GM19397 (cell line): ENCODE data around the gene ITPRIP.
A peak's percentile ranks its signal among the peaks of the same experiment; 100 is the strongest.

Experiments
- ATAC-seq: cut with Tn5 transposase; IDR thresholded peaks from one replicate; pipeline ENCODE4 v1.9.1; 2021; ENCODE audit warnings: mild to moderate bottlenecking, moderate library complexity; ENCODE audit not compliant: unreplicated experiment

Gene ITPRIP, protein sequence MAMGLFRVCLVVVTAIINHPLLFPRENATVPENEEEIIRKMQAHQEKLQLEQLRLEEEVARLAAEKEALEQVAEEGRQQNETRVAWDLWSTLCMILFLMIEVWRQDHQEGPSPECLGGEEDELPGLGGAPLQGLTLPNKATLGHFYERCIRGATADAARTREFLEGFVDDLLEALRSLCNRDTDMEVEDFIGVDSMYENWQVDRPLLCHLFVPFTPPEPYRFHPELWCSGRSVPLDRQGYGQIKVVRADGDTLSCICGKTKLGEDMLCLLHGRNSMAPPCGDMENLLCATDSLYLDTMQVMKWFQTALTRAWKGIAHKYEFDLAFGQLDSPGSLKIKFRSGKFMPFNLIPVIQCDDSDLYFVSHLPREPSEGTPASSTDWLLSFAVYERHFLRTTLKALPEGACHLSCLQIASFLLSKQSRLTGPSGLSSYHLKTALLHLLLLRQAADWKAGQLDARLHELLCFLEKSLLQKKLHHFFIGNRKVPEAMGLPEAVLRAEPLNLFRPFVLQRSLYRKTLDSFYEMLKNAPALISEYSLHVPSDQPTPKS

DNA sequence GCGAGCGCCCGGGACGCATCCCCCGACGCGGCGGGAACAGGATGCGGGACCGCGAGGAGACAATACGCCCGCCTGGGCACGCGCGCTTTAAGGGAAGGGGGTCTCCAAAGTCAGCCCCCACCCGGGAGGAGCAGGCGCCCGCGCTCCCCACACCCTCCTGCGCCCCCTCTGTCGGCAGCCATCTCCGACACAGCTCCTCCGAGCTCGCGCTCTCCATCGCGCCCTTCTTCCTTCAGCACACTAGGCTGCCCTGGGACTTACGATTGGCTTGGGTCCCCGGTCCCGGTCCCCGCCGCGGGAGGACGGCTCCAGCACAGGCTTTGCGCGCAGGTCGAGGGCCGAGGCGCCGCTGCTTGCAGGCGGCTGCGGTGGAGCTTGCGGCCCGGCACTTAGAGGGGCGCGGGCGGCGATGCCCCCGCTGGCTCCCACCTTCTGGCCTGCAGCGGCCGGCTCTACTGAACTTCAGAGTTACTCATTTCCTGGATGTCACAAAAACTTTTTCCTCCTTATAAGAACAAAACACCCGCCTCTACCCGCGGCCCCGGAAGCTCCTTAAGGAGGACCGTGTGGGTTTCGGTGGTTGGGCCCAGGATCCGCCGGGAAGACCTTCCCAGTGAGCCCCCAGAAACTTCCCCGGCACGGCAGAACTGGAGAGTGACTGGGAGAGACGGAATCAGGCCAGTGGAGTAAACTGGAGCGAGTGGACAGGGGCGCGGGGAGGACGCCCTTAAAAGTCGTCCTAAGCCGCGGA is at the start of gene ITPRIP:
TSS of gene ITPRIP (minus strand) at position 481 of the 751 bp plus-strand sequence. CDS start 22,414 bp downstream, outside the sequence.
- ATAC-seq, result peak; percentile 69

DNA sequence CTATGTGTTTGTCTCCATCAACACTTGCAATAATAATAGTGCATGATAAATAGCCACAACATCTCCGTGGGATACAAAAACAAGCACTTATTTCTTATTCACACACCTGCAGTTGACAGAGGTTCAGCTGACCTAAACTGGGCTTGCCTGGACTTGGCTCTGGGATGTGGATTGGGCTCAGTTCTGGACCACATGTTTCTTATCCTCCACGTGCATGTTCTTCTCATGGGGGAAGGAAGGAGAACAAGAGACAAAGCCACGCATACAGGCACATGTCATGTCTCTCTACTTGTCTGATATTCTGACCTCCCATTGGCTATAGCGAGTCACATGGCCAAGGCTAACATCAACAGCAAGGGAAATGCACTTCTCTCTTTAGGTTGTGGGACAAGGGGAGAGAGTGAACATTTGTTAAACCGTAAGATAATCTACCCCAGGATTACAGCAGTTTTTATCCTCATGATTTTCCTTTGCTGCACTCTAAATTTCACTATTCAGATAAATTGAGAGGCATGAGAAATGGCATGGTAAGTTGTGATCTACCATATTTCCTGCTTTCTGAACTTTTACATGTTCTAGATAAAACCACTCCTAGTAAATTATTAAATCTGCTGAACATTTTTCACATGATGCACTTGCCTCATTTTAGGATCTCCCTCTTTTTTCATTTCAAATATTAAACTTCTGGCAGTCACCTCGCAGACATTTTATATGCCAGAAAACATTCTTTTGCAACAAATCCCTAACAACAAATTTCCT is 49.0 kb upstream of the ITPRIP start:
- ATAC-seq, result no peak

DNA sequence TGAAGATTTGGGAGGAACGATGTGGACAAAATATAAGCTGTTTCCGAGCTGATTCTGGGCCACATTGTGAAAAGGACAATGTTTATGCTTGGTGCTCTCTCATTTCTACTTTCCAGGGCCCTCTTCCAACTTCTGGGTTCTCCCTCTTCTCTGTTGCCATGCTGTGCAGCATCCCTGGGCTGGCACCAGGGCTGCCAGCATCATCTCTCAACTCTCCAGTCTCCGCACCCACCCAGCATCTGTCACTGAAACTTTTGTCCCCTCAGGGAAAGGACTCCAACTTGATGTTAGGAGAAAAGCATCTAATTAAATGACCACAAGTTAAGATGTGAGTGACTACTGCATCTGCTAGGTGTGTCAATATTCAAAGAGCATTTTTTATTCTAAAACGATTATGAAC is 42.1 kb upstream of the ITPRIP start:
- ATAC-seq, result no peak

DNA sequence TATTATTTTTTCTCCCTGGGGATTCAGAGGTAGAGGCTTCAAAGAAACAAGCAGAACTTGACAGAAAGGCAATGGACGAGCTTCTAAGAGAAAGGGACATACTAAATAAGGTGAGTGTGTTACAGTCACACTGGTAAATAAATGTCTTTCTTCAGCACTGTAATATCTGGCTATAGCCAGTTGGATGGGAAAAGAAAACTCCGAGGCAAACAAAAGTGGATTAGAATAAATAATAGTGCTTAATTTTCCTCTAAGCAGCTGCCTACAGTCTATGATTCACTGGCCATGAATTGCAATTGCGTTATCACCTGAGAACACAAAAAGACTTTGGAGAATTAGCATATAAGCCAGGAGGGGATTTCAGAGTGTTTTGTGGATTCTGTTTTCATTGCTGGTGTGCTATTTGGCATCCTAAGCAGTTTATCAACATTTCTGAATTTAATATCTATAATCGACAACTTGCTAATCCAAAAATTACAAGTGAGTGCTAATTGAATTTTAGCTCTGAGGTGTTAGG is 38.6 kb upstream of the ITPRIP start:
- no peak for ATAC-seq

DNA sequence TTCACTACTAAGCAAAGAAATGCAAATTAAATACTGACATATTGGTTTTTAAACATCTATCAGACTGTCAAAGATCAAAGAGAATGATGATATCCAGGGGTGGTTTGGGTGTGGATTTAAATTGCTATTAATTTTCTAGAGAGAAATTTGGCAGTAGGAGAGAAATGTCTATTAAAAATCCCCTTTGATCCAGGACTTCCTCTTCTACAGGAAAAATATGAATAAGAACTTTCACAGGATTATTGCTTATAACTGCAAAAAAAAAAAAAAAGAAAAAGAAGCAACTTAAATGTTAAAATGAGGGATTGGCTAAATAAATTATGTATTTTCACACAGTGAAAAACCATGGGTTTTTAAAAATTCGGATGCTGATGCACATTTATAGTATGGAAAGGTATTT is 36.3 kb upstream of the ITPRIP start:
- ATAC-seq, result no peak

DNA sequence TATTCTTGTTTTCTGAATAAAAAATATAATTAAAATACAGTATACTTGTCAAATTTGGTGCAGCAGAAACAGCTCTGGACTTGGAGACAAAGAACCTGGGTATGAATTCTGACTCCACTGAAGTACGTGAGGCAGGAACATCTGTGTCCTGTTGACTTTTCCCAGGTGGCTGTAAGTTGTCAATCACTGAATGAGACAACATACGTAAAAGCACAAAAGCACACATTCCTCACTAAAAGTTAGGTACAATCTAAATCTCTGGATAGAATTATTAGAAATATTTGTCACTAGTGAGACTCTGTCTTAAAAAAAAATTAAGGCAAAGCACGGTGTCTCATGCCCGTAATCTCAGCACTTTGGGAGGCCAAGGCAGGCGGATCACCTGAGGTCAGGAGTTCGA is 33.5 kb upstream of the ITPRIP start:
- no peak for ATAC-seq

DNA sequence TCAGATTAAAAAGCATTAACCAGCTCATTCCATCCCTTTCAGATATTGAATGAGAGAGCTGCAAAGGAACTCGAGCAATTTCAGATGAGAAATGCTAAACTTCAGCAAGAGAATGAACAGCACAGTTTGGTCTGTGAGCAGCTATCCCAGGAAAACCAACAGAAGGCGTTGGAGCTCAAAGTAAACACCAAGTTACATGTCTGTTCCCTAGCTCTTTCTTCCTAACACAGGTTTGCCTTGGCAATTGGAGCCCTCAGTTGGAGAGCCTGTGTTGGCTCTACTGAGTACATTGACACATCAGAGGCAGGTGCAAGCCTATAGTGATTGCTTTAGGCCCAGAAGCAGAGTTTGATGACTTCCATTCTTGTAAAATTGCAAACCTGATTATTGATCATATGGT is 30.1 kb upstream of the ITPRIP start:
- ATAC-seq, result no peak

DNA sequence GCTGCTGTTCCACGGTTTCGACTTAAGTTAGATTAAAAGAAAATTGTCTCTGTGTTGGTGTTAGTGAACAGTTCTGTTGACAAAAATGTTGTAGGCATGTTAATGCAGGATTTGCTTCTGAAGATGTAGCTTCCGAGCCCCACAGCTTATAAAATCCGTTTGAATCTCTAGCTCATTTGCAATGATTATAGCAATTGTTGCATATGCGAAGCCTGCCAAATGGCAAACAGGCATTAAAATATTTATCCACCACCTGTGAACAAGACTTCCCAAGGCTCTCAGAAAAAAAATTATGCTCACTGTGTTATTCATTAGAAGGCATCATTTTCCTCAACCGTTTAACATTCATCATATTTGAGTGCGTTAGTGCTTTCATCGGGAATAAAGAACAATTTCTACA is 29.6 kb upstream of the ITPRIP start:
- ATAC-seq, result no peak

DNA sequence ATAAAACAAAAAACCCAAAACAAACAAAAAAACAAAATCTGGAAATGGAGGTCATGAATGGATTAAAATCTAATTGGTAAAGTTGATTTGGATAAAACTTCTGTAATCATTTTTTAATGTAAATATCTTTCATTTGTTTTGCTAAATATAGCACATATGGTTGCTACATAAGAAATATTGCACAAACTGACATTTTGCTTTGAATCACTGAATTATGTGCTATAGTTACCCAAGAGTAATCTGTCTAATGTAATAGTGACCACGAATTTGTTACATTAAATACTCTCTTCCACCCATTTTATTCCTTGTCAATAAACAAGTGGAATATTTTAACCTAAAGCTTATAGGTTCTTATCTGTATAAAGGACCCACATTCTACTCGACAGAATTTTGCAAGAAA is 21.5 kb upstream of the ITPRIP start:
- no peak for ATAC-seq

DNA sequence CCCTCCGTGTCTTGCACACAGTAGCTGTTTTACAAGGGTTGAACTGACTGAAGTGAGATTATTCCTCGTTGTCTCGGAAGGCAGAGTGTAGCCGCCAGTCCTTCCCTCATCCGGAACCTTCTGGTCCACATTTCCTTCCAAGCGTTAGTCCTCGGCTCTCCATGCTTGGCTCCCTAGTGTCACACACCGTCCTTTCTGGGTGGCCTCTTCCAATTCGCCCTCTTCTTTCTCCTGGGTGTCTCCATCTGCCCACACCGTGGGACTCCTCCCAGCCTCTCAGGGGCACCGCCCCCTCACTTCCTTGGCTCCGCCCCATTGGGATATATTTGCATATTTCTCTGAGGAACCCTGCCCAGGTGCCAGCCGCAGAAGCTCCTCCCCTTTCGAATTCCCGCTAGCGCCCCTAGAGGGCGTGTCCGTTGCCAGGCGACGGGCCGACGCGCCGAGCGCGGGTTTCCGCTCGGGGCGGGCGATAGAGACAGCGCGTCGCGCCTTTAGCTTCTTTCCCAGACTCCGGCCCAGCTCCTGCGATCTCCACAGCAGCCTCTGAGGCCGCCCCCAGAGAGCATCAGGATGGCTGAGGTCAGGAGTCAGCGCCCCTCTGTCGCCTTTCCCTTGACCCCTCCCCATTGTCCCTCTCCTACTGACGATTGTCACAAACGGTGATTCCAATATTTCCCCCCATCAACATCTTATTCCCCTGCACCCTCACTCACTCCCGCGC is 15.2 kb upstream of the ITPRIP start, which contains the start of gene CFAP58:
TSS of gene CFAP58 (plus strand) at position 509 of the 724 bp plus-strand sequence. CDS start at position 574, 65 bp downstream.
- ATAC-seq, result peak; percentile 69

DNA sequence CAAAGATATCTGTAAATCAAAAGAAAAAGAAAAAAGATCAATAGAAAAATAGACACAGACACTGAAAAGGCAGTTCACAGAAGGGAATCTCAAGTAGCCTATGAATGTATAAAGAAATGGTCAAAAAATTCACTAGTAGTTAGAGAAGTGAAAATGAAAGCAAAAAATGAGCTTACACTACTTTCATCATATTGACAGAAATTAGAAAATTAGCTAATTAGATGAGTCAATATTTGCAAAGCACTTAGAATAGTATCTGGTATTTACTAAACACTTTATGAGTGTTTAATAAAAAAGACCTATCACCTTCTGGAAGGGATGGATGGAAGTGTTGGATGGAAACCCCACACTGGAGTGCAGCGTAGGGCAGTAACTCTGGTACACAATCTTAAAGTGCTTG is 13.7 kb upstream of the ITPRIP start:
- ATAC-seq, result no peak

DNA sequence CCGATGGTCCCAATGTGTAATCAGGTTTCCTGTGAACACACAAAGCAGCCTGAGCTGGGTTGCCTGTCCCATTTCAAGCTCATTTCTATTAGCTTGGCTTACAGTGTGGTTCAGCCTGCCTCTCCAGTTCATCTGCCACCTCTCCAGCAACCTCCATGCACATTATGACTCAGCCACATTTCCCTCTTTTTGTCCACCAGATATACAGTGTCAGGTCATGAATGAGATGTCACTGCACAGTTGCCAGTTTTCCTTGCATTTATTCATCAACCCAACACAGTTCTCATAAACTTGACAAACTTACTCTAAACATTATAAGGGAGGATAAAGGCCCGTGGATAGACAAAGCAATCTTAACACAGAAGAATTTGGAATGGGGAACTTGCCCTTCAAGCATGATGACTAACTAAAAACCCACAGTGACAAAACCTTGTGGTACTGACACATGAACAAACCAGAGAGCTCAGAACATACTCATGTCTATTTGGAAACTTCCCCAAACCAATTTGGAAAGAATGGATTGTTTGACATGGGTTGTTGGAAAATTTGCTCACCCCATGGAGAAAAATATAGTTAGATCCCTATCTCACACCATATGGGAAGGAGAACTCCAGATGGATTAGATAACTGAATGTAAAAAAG is 12.9 kb upstream of the ITPRIP start:
- no peak for ATAC-seq

DNA sequence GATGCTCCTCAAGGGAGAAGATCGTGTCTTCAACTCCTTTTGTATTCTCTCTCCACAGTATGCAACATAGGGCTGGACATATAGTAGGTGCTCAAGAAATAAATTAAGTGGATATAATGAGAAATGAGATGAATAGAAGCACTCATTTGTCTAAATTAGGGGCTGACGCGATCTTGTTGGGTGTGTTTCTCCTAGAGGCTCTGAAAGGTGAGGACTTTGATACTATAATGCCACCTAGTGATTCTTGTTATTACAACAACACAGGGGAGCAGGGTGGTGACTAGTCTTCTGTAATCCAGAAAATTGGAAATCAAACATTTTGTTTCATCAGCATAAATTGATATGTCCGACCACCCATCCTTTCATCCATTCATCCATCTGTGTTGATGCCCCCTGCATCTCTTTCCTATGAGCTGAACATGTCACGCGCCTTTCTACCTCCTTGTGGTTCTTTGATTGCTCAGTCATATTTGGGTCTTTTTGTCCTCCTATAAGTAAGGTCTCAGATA is 11.9 kb upstream of the ITPRIP start:
- ATAC-seq, result peak; percentile 30

DNA sequence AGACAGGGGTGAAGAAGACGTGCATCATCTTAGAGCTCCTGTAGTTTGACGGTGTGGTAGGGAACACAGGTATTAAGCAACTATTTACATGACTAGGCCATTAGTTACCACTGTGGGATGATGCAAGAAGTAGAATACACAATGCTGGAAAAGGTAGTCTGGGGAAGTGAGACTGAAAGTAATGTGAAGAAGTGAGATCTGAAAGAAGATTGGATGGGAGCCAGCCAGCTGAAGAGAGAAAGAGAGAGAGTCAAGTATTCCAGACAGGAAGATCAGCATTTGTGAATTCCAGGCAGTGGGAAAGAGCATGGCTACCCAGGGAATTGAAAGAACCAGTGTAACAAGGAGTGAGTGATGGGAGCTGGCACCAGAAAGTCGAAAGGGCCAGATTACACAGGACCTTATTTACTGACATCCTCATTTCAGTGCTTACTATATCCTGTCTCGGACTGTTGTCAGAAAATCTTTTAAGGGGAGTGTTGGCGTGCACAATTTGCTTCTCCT is 11.4 kb upstream of the ITPRIP start:
- ATAC-seq, result peak; percentile 35

DNA sequence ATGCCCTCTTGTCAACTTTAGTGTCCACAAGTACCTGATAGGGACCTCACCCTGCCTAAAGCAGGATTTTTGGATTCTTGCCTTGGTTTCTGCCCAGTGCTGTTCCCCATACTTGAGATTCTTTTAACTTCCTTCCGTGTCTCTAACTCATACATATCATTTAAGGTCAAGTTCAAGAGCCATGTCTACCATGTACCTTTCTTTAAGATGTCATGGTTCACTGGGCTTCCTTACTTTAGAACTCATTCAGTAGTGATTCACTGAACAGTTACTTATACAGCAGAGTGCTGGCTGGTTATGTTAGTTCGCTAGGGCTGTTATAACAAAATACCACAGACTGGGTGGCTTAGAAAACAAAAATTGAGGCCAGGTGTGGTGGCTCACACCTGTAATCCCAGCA is 10.3 kb upstream of the ITPRIP start:
- no peak for ATAC-seq

DNA sequence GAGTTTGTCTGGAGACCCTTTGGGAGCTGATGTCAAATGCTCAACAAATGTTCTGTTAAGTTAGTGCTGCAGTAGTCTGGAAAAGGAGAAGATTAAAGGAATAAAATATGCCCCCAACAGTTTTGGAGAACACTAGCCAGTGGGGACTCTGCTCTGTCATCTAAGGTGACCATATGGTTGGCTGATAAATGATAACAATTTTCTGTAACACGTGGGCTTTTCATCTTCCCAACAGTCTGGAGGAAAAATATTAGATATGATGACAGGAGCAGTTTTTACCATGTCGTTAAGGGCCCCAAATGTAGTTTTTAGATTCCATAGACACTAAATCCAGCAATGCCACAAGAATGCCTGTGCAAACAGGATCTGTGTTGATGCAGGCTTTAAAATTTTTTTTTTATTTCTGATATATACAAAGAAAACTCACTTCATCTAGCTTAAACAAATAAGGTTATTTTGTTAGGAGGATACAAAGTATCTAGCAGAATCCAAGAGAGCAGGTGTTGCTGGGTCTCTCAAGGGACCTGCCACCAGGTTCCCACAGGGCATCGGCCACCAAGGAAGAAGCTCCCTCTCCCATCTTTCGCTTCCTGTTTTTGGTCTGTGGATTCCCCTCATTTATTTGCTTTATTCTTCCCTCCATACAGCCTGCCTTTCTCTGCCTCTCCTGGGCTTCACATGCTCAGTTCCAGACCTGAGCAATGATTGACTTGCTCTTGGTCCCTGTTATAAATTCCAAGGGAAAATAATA is 9.2 kb upstream of the ITPRIP start:
- no peak for ATAC-seq

DNA sequence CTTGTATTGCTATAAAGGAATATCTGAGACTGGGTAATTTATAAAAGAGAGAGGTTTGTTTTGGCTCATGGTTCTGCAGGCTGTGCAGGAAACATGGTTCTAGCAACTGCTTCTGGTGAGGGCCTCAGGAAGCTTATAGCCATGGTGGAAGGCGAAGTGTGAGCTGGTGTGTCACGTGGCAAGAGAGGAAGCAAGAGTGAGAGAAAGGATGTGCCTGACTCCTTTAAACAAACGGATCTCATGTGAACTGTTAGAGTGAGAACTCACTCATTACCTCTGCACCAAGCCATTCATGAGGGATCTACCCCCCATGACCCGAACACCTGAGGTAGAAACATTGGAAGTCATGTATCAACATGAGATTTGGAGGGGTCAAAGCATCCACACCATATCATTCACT is 7.7 kb upstream of the ITPRIP start:
- no peak for ATAC-seq

DNA sequence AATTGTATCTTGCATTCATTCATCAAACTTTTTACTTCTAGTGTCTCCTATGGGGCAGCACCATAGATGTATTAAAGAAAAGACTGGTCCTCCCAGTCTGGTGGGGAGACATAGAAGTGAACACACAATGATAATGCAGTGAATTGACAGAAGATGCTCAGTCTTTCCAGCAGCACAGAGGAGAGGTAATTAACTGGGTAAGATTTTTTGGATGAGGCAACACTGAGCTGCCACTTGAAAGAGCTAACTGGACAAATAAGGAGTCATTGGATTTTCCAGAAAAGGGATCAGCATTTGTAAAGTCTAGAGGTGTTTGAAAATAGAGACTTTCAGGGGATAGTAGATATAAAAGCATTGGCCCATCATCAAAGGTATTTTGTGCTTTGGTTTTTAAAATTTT is 7.2 kb upstream of the ITPRIP start:
- no peak for ATAC-seq

DNA sequence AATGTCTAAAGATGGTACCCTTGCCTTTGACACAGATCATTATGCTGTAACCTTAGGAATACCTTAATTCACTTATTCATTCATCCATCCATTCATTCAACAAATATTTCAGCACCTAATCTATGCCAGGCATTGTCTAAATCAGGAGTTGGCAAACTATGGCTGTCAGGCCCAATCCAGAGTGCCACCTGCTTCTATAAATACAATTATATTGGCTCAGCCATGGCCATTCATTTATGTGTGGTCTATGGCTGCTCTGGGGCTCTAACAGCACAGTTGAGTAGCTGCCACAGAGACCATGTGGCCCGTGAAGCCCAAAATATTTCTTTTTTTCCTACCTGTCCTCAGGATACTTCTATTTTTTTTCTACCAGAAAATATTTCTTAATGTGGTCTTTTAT is 6.0 kb upstream of the ITPRIP start:
- no peak for ATAC-seq
